GM21737 (cell line): ENCODE results near the gene BLCAP.

Experiments used
- ATAC-seq: cut with Tn5 transposase; IDR thresholded peaks from one replicate; pipeline ENCODE4 v1.9.1; 2021; ENCODE audit warnings: mild to moderate bottlenecking, moderate library complexity; ENCODE audit not compliant: unreplicated experiment

The BLCAP gene

DNA sequence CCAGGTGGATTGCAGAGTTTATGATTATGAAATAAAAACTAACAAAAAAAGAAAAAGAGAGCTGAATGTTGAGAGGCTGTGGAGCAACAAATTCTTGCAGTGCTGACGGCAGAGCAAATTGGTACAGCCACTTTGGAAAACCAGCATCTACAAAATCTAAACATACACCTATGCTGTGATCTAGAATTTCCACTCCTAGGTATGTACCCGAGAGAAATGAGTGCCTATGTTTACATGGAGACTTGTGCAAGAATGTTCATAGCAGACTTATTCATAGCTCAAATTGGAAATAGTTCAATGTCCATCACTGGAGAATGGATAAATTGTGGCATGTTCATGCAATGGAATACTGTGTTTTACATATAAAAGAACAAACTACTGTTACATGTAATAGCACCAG, 3.0 kb upstream of the BLCAP start:
- no peak for ATAC-seq

DNA sequence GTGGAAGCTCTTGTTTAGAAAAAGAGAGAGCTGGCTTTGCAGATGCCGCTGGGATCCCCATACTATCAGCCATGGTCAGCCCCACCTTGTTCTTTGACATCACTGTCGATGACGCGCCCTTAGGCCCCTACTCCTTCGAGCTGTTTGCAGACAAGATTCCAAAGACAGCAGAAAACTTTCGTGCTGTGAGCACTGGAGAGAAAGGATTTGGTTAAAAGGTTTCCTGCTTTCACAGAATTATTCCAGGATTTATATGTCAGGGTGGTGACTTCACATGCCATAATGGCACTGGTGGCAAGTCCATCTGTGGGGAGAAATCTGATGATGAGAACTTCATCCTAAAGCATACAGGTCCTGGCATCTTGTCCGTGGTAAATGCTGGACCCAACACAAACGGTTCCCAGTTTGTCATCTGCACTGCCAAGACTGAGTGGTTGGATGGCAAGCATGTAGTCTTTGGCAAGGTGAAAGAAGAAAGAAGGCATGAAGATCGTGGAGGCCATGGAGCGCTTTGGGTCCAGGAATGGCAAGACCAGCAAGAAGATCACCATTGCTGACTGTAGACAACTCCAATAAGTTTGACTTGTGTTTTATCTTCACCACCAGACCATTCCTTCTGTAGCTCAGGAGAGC, 2.4 kb upstream of the BLCAP start:
- no peak for ATAC-seq

DNA sequence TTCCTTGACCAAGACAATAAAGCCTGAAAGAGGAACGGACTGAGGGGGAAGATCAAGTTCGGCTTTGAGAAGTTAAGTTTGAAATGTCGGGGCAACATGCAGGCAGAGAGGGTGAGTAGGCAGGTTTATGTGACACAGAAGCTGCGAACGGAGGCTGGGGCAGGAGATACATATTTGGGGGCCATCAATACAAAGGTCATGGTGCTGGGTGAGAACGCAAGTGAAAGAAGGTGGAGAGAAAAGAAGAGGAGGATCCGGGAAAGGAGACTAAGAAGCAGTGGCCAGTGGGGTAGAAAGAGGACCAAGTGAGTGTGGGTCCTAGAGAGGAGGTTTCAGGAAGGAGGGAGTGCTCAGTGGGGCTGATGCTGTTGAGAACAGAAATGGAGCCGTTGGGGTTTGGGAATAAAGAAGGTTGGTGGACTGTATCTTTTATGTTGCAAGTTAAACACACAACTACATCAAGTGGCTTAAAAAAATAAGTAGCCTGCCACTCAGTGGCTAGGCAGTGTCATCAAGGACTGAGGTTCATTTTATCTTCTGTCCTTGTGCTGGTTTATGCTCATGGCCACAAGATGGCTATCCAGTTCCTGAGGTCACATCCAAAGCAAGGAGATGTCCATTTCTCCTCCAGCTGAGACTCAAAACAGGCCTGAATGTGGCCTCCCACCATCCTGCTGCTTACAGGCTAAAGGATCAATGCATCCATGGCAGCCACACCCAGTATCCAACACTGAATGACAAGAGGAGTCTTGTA, 1.7 kb upstream of the BLCAP start:
- no peak for ATAC-seq

- no peak for ATAC-seq
These were observed 954 bp upstream of the BLCAP start for GRCh38 chr20:37528446-37529213.

DNA sequence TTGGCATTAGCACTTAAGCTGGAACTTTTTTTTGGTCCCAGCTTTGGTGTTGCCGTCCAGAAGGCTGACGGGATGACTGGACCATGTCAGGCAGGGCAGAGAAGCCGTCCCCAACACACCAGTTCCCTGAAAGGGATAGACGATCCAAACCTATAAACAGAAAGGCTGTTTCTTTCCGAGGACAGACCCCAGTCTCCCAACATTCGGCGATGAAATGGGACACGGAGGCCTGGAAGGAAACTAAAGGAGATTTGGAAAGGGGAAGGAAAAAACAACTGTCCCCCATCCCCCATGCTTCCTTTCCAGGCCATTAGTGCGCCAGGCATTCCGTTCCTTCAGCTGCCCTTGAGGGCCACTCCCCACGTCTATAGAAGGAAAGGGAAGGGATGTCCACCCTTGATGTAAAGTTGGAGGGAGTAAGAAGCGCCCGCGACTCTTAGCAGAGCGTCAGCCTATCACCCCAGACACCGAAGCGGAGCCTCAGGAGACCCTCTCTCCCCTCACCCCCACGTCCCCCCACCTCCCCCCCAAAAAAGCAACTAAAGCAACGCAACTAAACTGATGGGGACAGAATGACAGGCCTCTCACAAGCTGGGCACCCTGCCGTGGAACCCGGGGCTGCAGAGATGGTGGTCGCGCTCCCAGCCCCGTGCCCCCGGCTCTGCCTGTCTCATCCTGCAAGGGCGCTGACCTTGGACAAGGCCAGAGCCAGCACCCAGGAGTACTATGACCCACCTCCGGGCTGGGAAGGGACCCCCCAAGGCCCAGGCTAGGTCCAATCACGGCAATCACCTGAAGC, 638 bp downstream of the BLCAP start:
- ATAC-seq: peak; percentile 13

DNA sequence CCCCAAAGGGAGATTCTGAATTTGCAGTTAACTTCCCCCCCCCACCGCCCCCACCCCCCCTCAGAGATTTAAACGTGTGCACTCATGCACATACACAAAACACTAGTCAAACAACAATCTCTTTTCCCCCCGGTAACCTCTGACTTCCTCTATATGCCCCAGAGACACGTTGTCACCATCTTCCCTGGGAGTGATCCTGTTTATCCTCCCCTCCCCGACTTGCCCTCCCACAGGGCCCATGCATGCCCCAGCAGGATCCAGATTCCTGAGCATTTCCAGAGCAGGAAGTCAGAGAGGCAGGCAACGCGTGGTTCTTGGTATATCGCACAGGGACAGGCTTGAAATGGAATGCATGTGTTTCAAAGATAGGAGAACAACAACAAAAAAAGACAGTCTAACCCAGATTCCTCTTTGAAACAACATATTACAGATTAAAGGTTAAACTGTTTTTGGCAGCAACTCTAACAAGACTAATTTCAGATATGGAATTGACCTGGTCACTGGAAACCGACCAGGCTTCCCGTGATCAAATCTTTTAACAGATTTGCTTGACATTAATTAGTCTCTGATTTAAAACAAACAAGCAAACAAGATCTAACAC, 1.3 kb downstream of the BLCAP start:
- ATAC-seq: no peak

GRCh38 chr20:37525810-37526209, 1.9 kb downstream of the BLCAP start:
- no peak for ATAC-seq

DNA sequence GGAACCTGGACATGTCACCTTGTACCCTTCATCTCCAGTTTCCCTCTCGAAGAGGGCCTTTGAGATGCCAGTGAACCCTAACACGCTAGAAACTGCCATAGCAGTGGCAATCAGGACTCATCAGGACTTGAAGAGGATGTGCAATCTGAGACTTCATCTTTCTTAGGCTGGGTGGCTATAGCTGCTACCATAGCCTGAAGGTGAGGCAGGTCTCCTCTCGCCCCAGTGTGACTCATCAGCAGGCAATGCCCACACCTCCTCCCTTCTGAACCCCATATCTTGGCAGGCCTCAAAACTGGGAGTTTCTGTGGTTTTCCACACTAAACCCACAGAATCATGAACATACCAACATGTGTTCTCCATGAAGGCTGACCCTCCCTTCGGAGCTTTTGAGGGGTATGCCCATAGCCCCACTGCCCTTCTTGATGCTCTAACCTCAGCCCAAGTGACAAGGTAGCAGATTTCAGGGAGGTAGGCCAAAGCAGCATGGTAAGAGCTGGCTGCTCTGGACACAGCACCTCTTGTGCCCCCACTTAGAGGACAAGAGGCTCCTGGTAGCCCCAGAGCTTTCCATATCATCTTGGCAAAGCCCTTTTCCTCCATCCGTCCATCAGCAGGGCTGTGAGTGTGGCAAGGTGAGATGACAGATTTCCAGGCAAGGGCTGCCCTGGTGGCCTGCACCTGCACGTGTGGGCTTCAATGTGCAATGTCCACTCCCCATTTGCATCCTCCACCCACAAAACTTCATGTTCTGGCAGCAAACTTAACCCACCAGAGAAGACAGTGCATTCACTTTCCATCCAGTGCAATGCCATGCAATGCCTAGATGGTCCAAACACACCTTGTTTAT, 2.6 kb downstream of the BLCAP start:
- ATAC-seq: no peak

DNA sequence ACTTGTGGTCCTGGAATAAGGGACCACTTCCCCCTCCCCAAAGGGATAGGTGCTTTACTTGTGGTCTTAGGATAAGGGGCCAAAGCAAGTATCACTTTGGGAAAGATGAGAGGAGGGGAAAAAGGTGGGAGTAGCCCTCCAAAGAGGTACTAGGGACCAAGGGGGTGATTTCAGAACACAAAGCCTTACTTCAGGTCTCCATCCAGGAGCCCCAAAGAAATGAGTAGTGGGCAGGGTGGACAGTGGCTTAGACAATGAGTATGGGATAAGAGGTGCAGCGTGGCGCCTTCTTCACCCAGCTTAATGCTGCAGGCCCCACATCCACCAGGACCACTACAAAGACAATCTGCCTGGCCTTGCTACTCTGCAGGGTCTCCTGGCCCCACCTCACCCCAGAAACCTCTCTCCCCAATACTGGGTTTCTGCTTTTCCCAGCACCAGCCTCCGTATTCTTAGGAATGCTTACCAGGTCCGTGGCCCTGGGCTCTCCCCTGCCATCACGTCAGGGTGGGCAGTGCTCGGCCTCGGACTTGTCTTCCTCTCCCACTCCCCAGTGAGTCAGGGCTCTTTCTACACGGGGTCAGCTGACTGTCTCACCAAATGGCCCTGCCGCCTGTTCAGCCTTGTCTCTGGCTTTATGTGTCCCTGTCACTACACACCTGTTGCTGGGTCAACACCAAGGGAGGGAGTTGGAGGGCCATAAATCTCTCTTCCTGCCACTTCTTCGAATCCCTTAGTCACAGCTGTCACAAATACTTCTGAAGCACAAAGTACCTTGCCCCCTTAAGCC, 3.6 kb downstream of the BLCAP start:
- no peak for ATAC-seq

DNA sequence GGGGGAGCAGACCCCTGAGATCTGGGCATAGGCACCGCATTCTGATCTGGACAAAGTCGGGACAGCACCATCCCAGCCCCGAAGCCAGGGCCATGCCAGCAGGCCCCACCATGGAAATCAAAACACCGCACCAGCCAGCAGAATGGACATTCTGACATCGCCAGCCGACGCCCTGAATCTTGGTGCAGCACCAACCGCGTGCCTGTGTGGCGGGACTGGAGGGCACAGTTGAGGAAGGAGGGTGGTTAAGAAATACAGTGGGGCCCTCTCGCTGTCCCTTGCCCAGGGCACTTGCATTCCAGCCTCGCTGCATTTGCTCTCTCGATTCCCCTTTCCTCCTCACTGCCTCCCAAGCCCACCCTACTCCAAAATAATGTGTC, 4.7 kb downstream of the BLCAP start:
- no peak for ATAC-seq

GRCh38 chr20:37522260-37523011, 5.2 kb downstream of the BLCAP start:
- ATAC-seq: no peak

DNA sequence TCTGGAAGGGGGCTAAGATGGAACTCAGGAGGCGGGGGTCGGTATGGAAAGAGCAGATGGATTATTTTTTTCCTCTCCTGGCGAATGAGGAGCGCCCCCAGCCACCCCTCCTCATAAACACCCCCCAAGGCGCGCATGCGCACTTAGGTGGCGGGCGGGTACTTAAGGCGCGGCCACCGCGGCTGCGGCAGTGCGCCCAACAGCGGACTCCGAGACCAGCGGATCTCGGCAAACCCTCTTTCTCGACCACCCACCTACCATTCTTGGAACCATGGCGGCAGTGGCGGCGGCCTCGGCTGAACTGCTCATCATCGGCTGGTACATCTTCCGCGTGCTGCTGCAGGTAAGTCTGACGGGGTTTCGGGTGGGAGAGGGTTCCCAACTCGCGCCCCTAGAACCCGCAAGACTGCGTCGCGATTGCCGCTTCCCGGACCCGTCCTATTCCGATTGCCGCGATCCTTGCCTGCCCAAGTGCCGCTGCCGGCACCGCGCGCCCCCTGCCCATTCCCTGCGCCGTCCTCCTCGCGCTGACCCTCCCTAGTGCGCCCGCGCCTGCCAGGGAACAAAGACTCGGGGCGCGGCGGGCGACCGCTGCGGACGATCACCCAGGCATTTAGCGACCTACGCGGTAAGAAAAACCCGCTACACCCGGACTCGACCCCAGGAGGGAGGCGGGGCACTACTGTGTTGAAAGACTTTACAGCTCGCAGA, 6.5 kb downstream of the BLCAP start, which contains the start of gene NNAT:
NNAT (plus strand) TSS at position 190 of the 711 bp plus-strand sequence; CDS start at position 272, 82 bp downstream.
- no peak for ATAC-seq

DNA sequence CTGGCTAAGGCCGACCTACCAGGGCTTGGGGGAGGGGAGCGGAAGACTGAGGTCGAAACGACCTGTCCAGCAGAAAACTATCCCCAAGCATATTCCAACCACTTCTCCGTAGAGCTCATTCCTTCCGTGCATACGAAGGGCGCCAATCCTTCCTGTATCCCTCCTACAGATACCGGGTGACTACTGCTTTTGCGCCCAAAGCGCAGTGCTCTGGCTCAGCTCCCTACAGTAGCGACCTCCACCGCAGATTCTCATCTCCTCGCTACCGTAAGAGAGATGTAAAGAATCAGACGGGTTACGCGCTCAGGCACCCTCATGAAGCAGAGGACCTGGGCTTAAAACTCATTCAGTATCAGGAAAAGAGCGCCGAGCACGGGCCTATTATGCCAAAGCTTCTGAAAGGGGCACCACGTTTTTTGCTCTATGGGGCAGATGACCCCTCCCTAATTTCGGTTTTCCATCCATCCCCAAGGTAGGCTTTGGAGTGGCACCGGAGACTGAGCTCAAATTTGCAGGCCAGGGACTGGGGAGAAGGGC, 7.2 kb downstream of the BLCAP start:
- no peak for ATAC-seq

DNA sequence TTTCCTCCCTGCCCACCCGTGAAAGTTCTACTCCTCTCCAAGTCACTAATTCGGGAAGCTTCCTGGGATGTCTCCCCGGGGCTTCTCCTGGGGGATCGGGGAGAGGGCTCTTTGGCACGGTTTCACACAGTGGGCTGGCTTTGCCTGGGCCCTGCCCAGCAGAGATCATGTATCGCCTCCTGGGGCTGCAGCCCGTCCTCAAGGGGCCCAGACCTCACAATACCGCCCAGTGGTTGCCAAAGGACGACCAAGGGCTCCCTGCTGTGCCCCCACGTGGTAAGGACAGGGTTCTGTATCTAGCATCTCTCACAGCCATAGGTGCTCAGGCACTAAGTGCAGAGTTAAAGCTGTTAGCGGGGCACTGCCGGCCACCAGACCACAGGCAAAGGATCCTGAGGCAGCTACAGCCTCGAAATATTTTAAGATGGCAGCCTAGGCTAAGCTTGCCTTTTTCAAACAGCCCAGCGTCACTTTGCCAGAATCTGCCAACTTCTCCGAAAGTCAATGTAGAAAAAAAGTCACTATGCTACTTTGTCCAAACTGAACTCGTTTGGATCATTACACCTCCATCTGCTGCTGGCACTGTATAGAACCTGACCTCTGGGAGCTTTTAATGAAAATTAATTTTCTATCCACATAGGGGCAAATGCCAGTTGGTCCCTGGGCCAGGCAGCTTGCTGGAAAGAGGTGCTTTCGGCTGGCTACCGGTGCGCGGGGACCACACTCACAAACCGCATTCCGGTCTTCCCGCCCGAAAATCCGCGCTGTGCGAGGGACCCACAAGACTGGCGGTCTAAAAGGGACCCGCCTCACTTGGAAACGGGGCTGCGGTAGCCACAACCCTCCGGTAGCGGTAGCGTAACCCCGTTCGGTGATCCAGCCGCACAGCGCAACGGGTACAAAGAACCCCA, 7.9 kb downstream of the BLCAP start:
- ATAC-seq: no peak

DNA sequence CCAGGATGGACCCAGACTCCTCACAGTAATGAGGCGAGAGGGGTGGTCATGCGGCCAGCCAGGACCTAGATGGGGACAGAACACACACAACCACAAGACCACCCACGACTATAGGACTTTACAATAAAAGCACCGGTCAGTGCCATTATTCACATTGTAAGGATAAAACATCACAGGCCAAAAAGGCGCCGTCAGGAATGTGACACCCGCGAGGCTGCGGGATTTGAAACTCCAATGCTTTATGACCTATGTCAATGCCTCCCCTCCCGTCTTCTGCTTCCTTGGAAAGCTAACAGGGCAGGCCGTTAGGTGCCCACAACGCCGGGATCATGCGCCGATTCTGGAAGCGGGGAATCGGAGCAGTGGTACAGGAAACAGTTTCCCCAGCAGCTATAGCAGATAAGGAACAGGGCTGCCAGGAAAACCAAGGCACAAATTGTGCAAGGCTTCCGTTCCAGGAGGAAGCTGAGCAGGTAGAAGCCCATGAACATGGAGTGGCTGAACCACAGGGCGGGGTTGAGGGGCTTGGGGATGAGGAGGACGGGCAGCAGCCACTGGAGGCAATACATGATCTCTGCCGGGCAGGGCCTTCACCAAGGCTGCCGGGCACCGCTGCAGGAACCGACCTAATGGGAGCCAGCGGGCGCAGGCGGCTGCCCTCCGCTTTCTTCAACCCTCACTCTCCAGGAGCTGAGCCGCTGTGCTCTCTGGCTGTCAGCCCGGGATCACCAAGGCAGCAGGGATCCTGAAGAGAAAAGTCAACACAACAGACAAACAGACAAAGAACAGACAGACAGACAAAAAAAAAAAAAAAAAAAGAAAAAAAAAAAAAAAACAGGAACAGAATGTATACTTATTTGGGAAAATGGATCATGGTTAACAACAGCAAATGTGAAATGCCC, 8.8 kb downstream of the BLCAP start:
- ATAC-seq: no peak
